CD4-positive, alpha-beta memory T cell (primary cell): ENCODE results near the gene MACROD2. TPM values are rescaled to one million over a fixed set of nuclear protein-coding genes. Genes with fewer than 3 reads are reported as not detected.
"Not testable (repeated sequence)": the region's sequence is repeated elsewhere in the genome, so short reads cannot be mapped to it uniquely, and the experiment has no call there.

Experiments
- CTCF ChIA-PET: fragments of 350-600 bp; sonication (Branson Sonifier 250); formaldehyde crosslinking; loops from one replicate; lab custom pipeline; 2021; ENCODE audit warnings: inconsistent platforms; ENCODE audit not compliant: partially characterized antibody; lab: Charles Lee
- POLR2A ChIA-PET: fragments of 350-600 bp; sonication (Branson Sonifier 250); formaldehyde crosslinking; loops from one replicate; lab custom pipeline; 2021; ENCODE audit not compliant: partially characterized antibody; lab: Charles Lee
- DNase-seq, 5 donors: peaks; one replicate each; pipeline versions ENCODE4 v3.0.0 to v3.0.0-alpha.2; 2020 to 2022; ENCODE audit warnings: mixed read lengths in 1 of 5
- H3K27ac ChIP-seq: one replicate; pipeline ENCODE4 v1.7.0; 2013; ENCODE audit warnings: low read depth, low read length
- H3K27me3 ChIP-seq: 2 replicates; pipeline ENCODE4 v1.7.0; 2013; ENCODE audit warnings: mild to moderate bottlenecking, low read length, moderate library complexity; ENCODE audit not compliant: insufficient read depth
- H3K36me3 ChIP-seq: 2 replicates; pipeline ENCODE4 v1.7.0; 2013; ENCODE audit warnings: mild to moderate bottlenecking, low read length, moderate library complexity; ENCODE audit not compliant: insufficient read depth
- H3K4me1 ChIP-seq: 2 replicates; pipeline ENCODE4 v1.7.0; 2013; ENCODE audit warnings: mild to moderate bottlenecking, low read length, moderate library complexity; ENCODE audit not compliant: insufficient read depth
- H3K4me3 ChIP-seq, 2 donors: one replicate each; pipeline ENCODE4 v1.7.0; 2013; ENCODE audit warnings: low read length in 2 of 2, mild to moderate bottlenecking in 1 of 2
- H3K9me3 ChIP-seq, 2 donors: one replicate each; pipeline ENCODE4 v1.7.0; 2013; ENCODE audit warnings: low read length in 2 of 2, control low read depth in 1 of 2; ENCODE audit not compliant: control insufficient read depth in 1 of 2
- H3K27ac Mint-ChIP-seq, 7 donors: one replicate each; pipeline ENCODE4 v1.8.0; 2020 to 2021; ENCODE audit warnings: mixed read lengths in 7 of 7, mild to moderate bottlenecking in 6 of 7, inconsistent platforms in 3 of 7, moderate library complexity in 3 of 7
- H3K27me3 Mint-ChIP-seq, 2 donors: one replicate each; pipeline ENCODE4 v1.8.0; 2020 to 2021; ENCODE audit warnings: mixed read lengths in 2 of 2
- H3K36me3 Mint-ChIP-seq, 2 donors: one replicate each; pipeline ENCODE4 v1.8.0; 2020 to 2021; ENCODE audit warnings: mixed read lengths in 2 of 2, inconsistent platforms in 1 of 2, mild to moderate bottlenecking in 1 of 2
- H3K4me1 Mint-ChIP-seq, 4 donors: one replicate each; pipeline ENCODE4 v1.8.0; 2020 to 2021; ENCODE audit warnings: mixed read lengths in 4 of 4, mild to moderate bottlenecking in 1 of 4
- H3K4me3 Mint-ChIP-seq, 8 donors: one replicate each; pipeline ENCODE4 v1.8.0; 2020 to 2021; ENCODE audit warnings: mixed read lengths in 8 of 8, mild to moderate bottlenecking in 7 of 8, moderate library complexity in 6 of 8, inconsistent platforms in 3 of 8
- H3K9me3 Mint-ChIP-seq, 8 donors: one replicate each; pipeline ENCODE4 v1.8.0; 2020 to 2021; ENCODE audit warnings: mixed read lengths in 8 of 8, mild to moderate bottlenecking in 5 of 8, inconsistent platforms in 3 of 8, moderate library complexity in 1 of 8
- intact Hi-C: fragments of 100-400 bp; cut with micrococcal nuclease; formaldehyde crosslinking; loops from one replicate; pipeline ENCODE4 v1.15.1; 2023
- polyA plus RNA-seq, 2 donors: library from polyadenylated mRNA; unstranded; fragments of 300-500 nt; fragmentation: Illumina TruSeq; gene quantifications; one replicate each; pipeline ENCODE4 v1.2.3, GENCODE V29; 2021
- total RNA-seq, 2 experiments: library from RNA; stranded (reverse); gene quantifications; one replicate each; pipeline ENCODE4 v1.2.3, GENCODE V29; 2021

Gene MACROD2
- total and polyA plus RNA-seq, 4 experiments from 2014 or later: not detected

DNA sequence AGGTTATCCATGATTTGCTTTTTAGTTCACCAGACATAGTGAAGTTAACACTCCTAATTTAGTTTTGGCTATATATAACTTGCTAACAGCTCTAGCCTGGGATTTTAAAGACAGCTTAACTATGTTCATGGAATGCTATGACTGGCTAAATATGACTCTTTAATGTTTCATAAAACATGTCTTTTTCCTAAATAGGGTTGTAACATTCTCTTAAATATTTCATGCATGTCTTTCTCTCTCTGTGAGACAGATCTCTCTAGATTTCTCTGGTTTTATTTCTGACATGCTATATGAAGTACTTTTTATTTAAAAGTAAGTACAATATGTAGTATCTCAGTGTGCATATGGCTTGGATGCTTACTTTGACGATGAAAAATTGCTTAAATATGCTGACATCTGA is 35.7 kb downstream of the MACROD2 start:
- CTCF ChIA-PET: no interaction called here
- POLR2A ChIA-PET: no interaction called here
- peaks cover 0 to 7% (median under 1%) of the 10 kb centered on the region in 8 donors for H3K9me3 Mint-ChIP-seq

DNA sequence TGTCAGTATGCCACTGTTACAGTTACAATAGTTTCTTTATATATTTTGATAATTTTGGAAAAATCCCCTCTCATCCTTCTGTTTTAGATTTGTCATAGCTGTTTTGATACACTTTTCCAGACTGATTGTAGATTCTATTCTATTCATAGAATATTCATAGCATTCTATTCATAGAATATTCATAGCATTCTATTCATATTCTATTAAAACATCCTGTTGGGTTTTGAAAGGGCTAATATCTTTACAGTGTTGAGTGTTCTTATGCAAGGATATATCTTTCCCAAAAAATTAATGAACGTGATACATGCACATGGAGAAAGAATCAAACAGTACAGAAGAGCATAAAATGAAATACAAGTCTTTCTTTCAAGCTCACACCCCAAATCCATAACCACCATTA is 38.0 kb downstream of the MACROD2 start:
- no peak overlapping the region for H3K27ac ChIP-seq
- Mint-ChIP-seq H3K27ac (no peak overlapping the region), H3K9me3 (peaks cover 0 to 5% (median 0%) of the 10 kb centered on the region in 8 donors), H3K27me3 (no peaks in the 10 kb centered on the region), H3K36me3 (no peaks in the 10 kb centered on the region), H3K4me1 (no peaks in the 10 kb centered on the region), H3K4me3 (no peak overlapping the region)
- H3K4me1 ChIP-seq: no peaks in the 10 kb centered on the region
- H3K27me3 ChIP-seq: no peaks in the 10 kb centered on the region
- H3K36me3 ChIP-seq: no peaks in the 10 kb centered on the region
- ChIA-PET CTCF (no interaction called here), POLR2A (no interaction called here)
- intact Hi-C loops: no loop called here
- no peak for DNase-seq
- H3K9me3 ChIP-seq: no peaks in the 10 kb centered on the region
- H3K4me3 ChIP-seq: no peak overlapping the region

More for the DNA sequence above, 35.7 kb downstream of the MACROD2 start:
- Mint-ChIP-seq H3K36me3 (no peaks in the 10 kb centered on the region), H3K4me3 (no peak overlapping the region), H3K27ac (no peak overlapping the region), H3K4me1 (no peaks in the 10 kb centered on the region), H3K27me3 (no peaks in the 10 kb centered on the region)
- Histone ChIP-seq H3K27me3 (no peaks in the 10 kb centered on the region), H3K36me3 (no peaks in the 10 kb centered on the region), H3K9me3 (no peaks in the 10 kb centered on the region), H3K4me3 (no peak overlapping the region), H3K27ac (no peak overlapping the region), H3K4me1 (no peaks in the 10 kb centered on the region)
- intact Hi-C loops: no loop called here
- no peak for DNase-seq

DNA sequence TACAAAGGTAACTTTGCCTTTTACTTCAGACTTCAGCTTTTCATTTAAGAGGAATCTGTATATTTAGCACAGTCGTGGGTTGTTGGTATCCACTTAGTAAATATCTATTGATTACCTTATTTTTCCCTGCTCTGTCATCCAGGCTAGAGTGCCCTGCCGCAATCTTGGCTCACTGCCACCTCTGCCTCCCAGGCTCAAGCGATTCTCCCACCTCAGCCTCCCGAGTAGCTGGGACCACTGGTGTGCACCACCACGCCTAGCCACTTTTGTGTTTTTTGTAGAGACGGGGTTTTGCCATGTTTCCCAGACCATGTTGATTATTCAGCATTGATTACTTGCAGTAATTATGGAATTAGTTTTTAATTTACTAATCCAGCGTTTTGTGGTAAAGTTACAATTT is 41.3 kb downstream of the MACROD2 start:
- H3K27me3 Mint-ChIP-seq: no peaks in the 10 kb centered on the region
- H3K27ac ChIP-seq: no peak overlapping the region
- H3K36me3 Mint-ChIP-seq: no peaks in the 10 kb centered on the region
- H3K4me3 Mint-ChIP-seq: no peak overlapping the region
- DNase-seq: no peak
- H3K27me3 ChIP-seq: no peaks in the 10 kb centered on the region
- no peak overlapping the region for H3K27ac Mint-ChIP-seq
- no peaks in the 10 kb centered on the region for H3K4me1 ChIP-seq
- ChIA-PET POLR2A (no interaction called here), CTCF (no interaction called here)
- peaks cover 0 to 5% (median 0%) of the 10 kb centered on the region in 8 donors for H3K9me3 Mint-ChIP-seq
- intact Hi-C loops: no loop called here
- H3K36me3 ChIP-seq: no peaks in the 10 kb centered on the region
- H3K4me1 Mint-ChIP-seq: no peaks in the 10 kb centered on the region
- no peaks in the 10 kb centered on the region for H3K9me3 ChIP-seq
- H3K4me3 ChIP-seq: no peak overlapping the region

DNA sequence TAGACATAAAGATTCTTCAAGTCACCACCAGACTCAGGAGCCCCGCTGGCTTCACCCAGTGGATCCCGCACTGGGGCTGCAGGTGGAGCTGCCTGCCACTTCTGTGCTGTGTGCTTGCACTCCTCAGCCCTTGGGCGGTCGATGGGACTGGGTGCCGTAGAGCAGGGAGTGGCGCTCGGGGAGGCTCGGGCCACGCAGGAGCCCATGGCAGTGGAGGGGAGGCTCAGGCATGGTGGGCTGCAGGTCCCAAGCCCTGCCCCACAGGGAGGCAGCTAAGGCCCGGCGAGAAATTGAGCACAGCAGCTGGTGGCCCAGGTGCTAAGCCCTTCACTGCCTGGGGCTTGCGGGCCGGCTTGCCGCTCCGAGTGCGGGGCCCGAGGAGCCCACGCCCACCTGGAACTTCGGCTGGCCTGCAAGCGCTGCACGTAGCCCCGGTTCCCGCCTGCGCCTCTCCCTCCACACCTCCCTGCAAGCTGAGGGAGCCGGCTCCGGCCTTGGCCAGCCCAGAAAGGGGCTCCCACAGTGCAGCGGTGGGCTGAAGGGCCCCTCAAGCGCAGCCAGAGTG is 49.5 kb downstream of the MACROD2 start:
- H3K4me1 Mint-ChIP-seq, H3K9me3 ChIP-seq, H3K4me3 ChIP-seq, intact Hi-C loops, H3K9me3 Mint-ChIP-seq, H3K27ac Mint-ChIP-seq, H3K36me3 Mint-ChIP-seq, H3K4me1 ChIP-seq, H3K27ac ChIP-seq, H3K27me3 ChIP-seq, H3K36me3 ChIP-seq, DNase-seq, H3K4me3 Mint-ChIP-seq, H3K27me3 Mint-ChIP-seq, POLR2A ChIA-PET: not testable (repeated sequence)
- CTCF ChIA-PET: interaction anchor here (1.2 kb wide), 1 partner anchor 9 kb away, joined by 3 read pairs; no protein-coding TSS in a partner anchor

DNA sequence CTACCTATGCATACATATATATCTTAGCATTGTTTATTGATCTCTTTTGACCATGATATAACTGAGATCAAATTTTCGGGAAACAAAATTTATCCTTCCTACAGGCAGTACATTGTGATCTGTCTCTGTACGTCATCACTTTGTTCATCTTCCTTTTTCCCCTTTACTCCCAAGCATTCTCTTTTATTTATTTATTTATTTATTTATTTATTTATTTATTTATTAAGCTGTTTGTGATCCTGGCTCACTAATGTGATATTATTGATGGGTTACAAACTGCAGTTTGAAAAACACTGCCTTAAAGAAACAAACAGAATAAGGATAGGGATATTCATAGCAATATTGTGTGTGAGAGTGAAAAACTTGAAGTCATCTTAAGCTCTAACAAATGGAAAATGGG is 51.2 kb downstream of the MACROD2 start:
- no peaks in the 10 kb centered on the region for H3K9me3 ChIP-seq
- no peaks in the 10 kb centered on the region for H3K36me3 Mint-ChIP-seq
- no peaks in the 10 kb centered on the region for H3K36me3 ChIP-seq
- H3K4me3 Mint-ChIP-seq: no peak overlapping the region
- H3K27ac ChIP-seq: no peak overlapping the region
- H3K4me1 ChIP-seq: no peaks in the 10 kb centered on the region
- POLR2A ChIA-PET: no interaction called here
- H3K27me3 Mint-ChIP-seq: no peaks in the 10 kb centered on the region
- H3K9me3 Mint-ChIP-seq: peaks cover 0 to 10% (median 0%) of the 10 kb centered on the region in 8 donors
- H3K4me3 ChIP-seq: no peak overlapping the region
- intact Hi-C loops: no loop called here
- CTCF ChIA-PET: no interaction called here
- H3K27ac Mint-ChIP-seq: no peak overlapping the region
- H3K4me1 Mint-ChIP-seq: no peaks in the 10 kb centered on the region
- no peak for DNase-seq
- no peaks in the 10 kb centered on the region for H3K27me3 ChIP-seq

DNA sequence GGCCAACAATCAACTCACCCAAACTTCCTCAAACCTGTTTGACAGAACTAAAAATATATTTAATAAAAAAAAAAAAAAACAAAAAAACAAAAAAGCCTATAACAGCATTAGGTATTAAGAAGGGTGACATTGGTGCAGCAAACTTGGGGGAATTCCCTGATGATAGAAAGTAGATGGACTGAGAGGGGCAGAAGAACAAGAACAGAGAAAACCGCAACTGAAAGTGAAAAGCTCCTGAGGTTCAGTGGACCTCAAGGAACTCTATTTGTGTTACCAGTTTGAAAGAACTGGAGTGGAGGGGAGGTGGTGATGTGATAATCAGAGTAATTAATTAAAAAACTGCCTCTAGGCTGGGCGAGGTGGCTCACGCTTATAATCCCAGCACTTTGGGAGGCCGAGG is 53.8 kb downstream of the MACROD2 start:
- no peaks in the 10 kb centered on the region for H3K36me3 Mint-ChIP-seq

DNA sequence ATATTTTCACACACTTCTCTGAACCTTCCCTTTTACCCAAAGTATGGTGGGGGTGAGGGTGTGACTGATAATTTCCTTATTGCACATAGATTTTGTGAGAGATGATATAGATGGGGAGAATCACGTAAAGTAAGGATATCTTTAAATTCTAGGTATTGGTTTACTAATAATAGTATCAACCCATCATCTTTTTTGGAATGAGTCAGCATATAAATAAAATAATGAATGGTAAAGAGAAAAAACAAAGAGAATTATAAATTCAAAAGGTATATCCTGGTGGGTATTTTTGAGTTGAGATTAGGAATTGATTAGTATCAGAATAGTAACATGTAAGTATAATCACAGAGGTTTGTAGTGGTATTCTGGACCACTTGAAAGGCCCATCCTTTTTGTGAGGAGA is 56.1 kb downstream of the MACROD2 start:
- Mint-ChIP-seq H3K36me3 (no peaks in the 10 kb centered on the region), H3K4me3 (no peak overlapping the region), H3K9me3 (no peaks in the 10 kb centered on the region), H3K27ac (no peak overlapping the region), H3K4me1 (no peaks in the 10 kb centered on the region), H3K27me3 (no peaks in the 10 kb centered on the region)
- no peak overlapping the region for H3K27ac ChIP-seq
- no peaks in the 10 kb centered on the region for H3K9me3 ChIP-seq
- POLR2A ChIA-PET: no interaction called here
- DNase-seq: no peak
- H3K4me1 ChIP-seq: no peaks in the 10 kb centered on the region
- no peaks in the 10 kb centered on the region for H3K27me3 ChIP-seq
- intact Hi-C loops: no loop called here
- no peaks in the 10 kb centered on the region for H3K36me3 ChIP-seq
- no peak overlapping the region for H3K4me3 ChIP-seq
- CTCF ChIA-PET: no interaction called here

More for the DNA sequence above, 53.8 kb downstream of the MACROD2 start:
- H3K4me3 Mint-ChIP-seq: no peak overlapping the region
- peaks cover 0 to 7% (median 0%) of the 10 kb centered on the region in 8 donors for H3K9me3 Mint-ChIP-seq
- no peaks in the 10 kb centered on the region for H3K27me3 ChIP-seq
- DNase-seq: no peak
- no peak overlapping the region for H3K4me3 ChIP-seq
- intact Hi-C loops: no loop called here
- no peaks in the 10 kb centered on the region for H3K27me3 Mint-ChIP-seq
- no peaks in the 10 kb centered on the region for H3K36me3 ChIP-seq
- no peaks in the 10 kb centered on the region for H3K4me1 ChIP-seq
- CTCF ChIA-PET: no interaction called here
- no peak overlapping the region for H3K27ac Mint-ChIP-seq
- H3K9me3 ChIP-seq: no peaks in the 10 kb centered on the region
- H3K4me1 Mint-ChIP-seq: no peaks in the 10 kb centered on the region
- no peak overlapping the region for H3K27ac ChIP-seq
- POLR2A ChIA-PET: no interaction called here
